Activated CD8-positive, alpha-beta T cell treated with anti-CD3 and anti-CD28 coated beads for 36 hours (primary cell): Measurements from ENCODE around the gene RHOV. TPM values are rescaled to one million over a fixed set of nuclear protein-coding genes. Genes with fewer than 3 reads are reported as not detected.

Experiments
- ATAC-seq: fragments of 200-7000 bp; cut with Tn5 transposase; one replicate; pipeline ENCODE4 v1.10.0; 2021; ENCODE audit warnings: mild to moderate bottlenecking, moderate library complexity
- CTCF ChIA-PET: fragments of 350-600 bp; sonication (Branson Sonifier 250); formaldehyde crosslinking; loops from one replicate; lab custom pipeline; 2021; ENCODE audit warnings: antibody characterized with exemption; lab: Charles Lee
- POLR2A ChIA-PET: fragments of 350-600 bp; sonication (Branson Sonifier 250); formaldehyde crosslinking; loops from one replicate; lab custom pipeline; 2021; ENCODE audit warnings: antibody characterized with exemption; lab: Charles Lee
- DNase-seq: peaks from one replicate; pipeline ENCODE4 v3.0.0-alpha.2; 2020
- H3K27ac Mint-ChIP-seq: one replicate; pipeline ENCODE4 v1.8.0; 2021; ENCODE audit warnings: mild to moderate bottlenecking, mixed read lengths
- H3K27me3 Mint-ChIP-seq: one replicate; pipeline ENCODE4 v1.8.0; 2021; ENCODE audit warnings: mixed read lengths
- H3K36me3 Mint-ChIP-seq: one replicate; pipeline ENCODE4 v1.8.0; 2021; ENCODE audit warnings: low read depth, mixed read lengths
- H3K4me1 Mint-ChIP-seq: one replicate; pipeline ENCODE4 v1.8.0; 2021; ENCODE audit warnings: low read depth, mixed read lengths
- H3K4me3 Mint-ChIP-seq: one replicate; pipeline ENCODE4 v1.8.0; 2021; ENCODE audit warnings: mild to moderate bottlenecking, moderate library complexity, mixed read lengths
- H3K9me3 Mint-ChIP-seq: one replicate; pipeline ENCODE4 v1.8.0; 2021; ENCODE audit warnings: mixed read lengths
- CTCF ChIP-seq: fragments of 200-600 bp; IDR thresholded peaks from one replicate; pipeline ENCODE4 v1.8.0; 2022; ENCODE audit warnings: antibody characterized with exemption, mild to moderate bottlenecking
- intact Hi-C: fragments of 100-400 bp; cut with micrococcal nuclease; formaldehyde crosslinking; loops from one replicate; pipeline ENCODE4 v1.10.0; 2022
- total RNA-seq, 2 experiments: library from RNA; stranded (reverse); gene quantifications; one replicate each; pipeline ENCODE4 v1.2.3, GENCODE V29; 2021

The RHOV gene
- total RNA-seq, 2 experiments from 2014 or later: 0.40 to 0.41 TPM

- Mint-ChIP-seq H3K36me3 (no peaks in the 10 kb centered on the region), H3K4me1 (no peaks in the 10 kb centered on the region), H3K9me3 (no peaks in the 10 kb centered on the region), H3K27me3 (peaks cover 1% of the 10 kb centered on the region), H3K4me3 (no peak overlapping the region), H3K27ac (no peak overlapping the region)
- CTCF ChIA-PET: interaction anchor here (3.2 kb wide), 1 partner anchor 34 kb away, joined by 12 read pairs; no protein-coding TSS in a partner anchor
- DNase-seq: no peak
- no peak for ATAC-seq
- intact Hi-C loops: no loop called here
- TF ChIP-seq CTCF: no peak
- POLR2A ChIA-PET: no interaction called here
Observed at GRCh38 chr15:40823572-40824343, 50.3 kb downstream of the RHOV start.

Other genes with a start within 250 kb of the RHOV start
- gene RAD51, start 179.1 kb downstream of the RHOV start, total RNA-seq: 10 to 100 TPM; 66.5 to 77.0 TPM
- 10 to 100 TPM; 20.8 to 21.6 TPM for gene RMDN3, start 119.0 kb downstream of the RHOV start, total RNA-seq
- 10 to 100 TPM; 44.8 to 46.6 TPM for gene GCHFR, start 110.2 kb downstream of the RHOV start, total RNA-seq
- gene C15orf62, start 104.3 kb downstream of the RHOV start, total RNA-seq: under 1 TPM; 0.61 to 0.63 TPM
- 10 to 100 TPM; 20.1 to 22.7 TPM for gene ZFYVE19, start 67.1 kb downstream of the RHOV start, total RNA-seq
- 10 to 100 TPM; 35.8 to 35.9 TPM for gene DNAJC17, start 66.8 kb downstream of the RHOV start, total RNA-seq
- gene PPP1R14D, start 45.5 kb downstream of the RHOV start, total RNA-seq: not detected
- 1 to 10 TPM; 6.3 to 6.5 TPM for gene SPINT1, start 30.2 kb downstream of the RHOV start, total RNA-seq
- gene VPS18, start 20.2 kb upstream of the RHOV start, total RNA-seq: 1 to 10 TPM; 6.1 TPM
- gene DLL4, start 55.1 kb upstream of the RHOV start, total RNA-seq: not detected
- gene CHAC1, start 79.2 kb upstream of the RHOV start, total RNA-seq: 10 to 100 TPM; 21.9 to 22.6 TPM
- 10 to 100 TPM; 19.1 to 20.2 TPM for gene INO80, start 242.0 kb upstream of the RHOV start, total RNA-seq